ENCODE data around the gene CENPN. TPM values are rescaled to one million over a fixed set of nuclear protein-coding genes. Genes with fewer than 3 reads are reported as not detected.

The CENPN gene
- total and polyA plus RNA-seq, 8 donors: 12.3 to 31.0 (median 18.9) TPM

GRCh38 chr16:80972611-80973010 is 34.4 kb upstream of the CENPN start:
- Histone ChIP-seq H3K4me3 (no peak overlapping the region), H3K4me1 (no peaks in the 10 kb centered on the region), H3K36me3 (peaks cover 0 to 36% of the 10 kb centered on the region in 2 donors), H3K27me3 (no peaks in the 10 kb centered on the region), H3K27ac (no peak overlapping the region), H3K9me3 (no peaks in the 10 kb centered on the region)
- DNase-seq (no peak), ATAC-seq (no peak)
- TF ChIP-seq CTCF (IDR thresholded peaks at IDR 0.05): no peak
- intact Hi-C loops (cut with DNase I): no loop called here

GRCh38 chr16:80973991-80974390 is 33.0 kb upstream of the CENPN start:
- H3K27ac ChIP-seq: no peak overlapping the region
- intact Hi-C loops (cut with DNase I): no loop called here

GRCh38 chr16:80974649-80975376 is 32.2 kb upstream of the CENPN start:
- H3K4me1 ChIP-seq: no peaks in the 10 kb centered on the region
- H3K9me3 ChIP-seq: no peaks in the 10 kb centered on the region
- intact Hi-C loops (cut with DNase I): no loop called here
- H3K4me3 ChIP-seq: no peak overlapping the region
- DNase-seq: peak in 1 of 4 donors; percentile 24
- peaks cover 0 to 51% of the 10 kb centered on the region in 2 donors for H3K36me3 ChIP-seq
- H3K27ac ChIP-seq: no peak overlapping the region
- ATAC-seq: no peak
- H3K27me3 ChIP-seq: no peaks in the 10 kb centered on the region
- TF ChIP-seq CTCF (IDR thresholded peaks at IDR 0.05): peak in 1 of 2 donors; percentile 10

More at GRCh38 chr16:80973991-80974390, 33.0 kb upstream of the CENPN start:
- DNase-seq: no peak
- Histone ChIP-seq H3K9me3 (no peaks in the 10 kb centered on the region), H3K4me1 (no peaks in the 10 kb centered on the region), H3K27me3 (no peaks in the 10 kb centered on the region), H3K36me3 (peaks cover 0 to 49% of the 10 kb centered on the region in 2 donors), H3K4me3 (no peak overlapping the region)
- ATAC-seq: no peak
- no peak for TF ChIP-seq CTCF (IDR thresholded peaks at IDR 0.05)

GRCh38 chr16:80976946-80977345 is 30.1 kb upstream of the CENPN start:
- Histone ChIP-seq H3K27me3 (no peaks in the 10 kb centered on the region), H3K27ac (no peak overlapping the region), H3K36me3 (peaks cover 0 to 58% of the 10 kb centered on the region in 2 donors), H3K9me3 (no peaks in the 10 kb centered on the region), H3K4me1 (no peaks in the 10 kb centered on the region), H3K4me3 (no peak overlapping the region)
- intact Hi-C loops (cut with DNase I): no loop called here
- DNase-seq: no peak
- no peak for TF ChIP-seq CTCF (IDR thresholded peaks at IDR 0.05)
- ATAC-seq: no peak

- Histone ChIP-seq H3K9me3 (no peaks in the 10 kb centered on the region), H3K27me3 (no peaks in the 10 kb centered on the region), H3K4me3 (no peak overlapping the region), H3K4me1 (no peaks in the 10 kb centered on the region), H3K27ac (no peak overlapping the region), H3K36me3 (peaks cover 0 to 33% of the 10 kb centered on the region in 2 donors)
- no peak for TF ChIP-seq CTCF (IDR thresholded peaks at IDR 0.05)
- DNase-seq: no peak
- ATAC-seq: no peak
- intact Hi-C loops (cut with DNase I): no loop called here
Observed at GRCh38 chr16:80981103-80981502, 25.9 kb upstream of the CENPN start.
